Keratinocyte (primary cell): Measurements from ENCODE around the gene KAT7. TPM values are rescaled to one million over a fixed set of nuclear protein-coding genes. Genes with fewer than 3 reads are reported as not detected.

ENCODE experiments used
- DNase-seq: peaks from one replicate; pipeline ENCODE4 v3.0.0-alpha.2; 2011; ENCODE audit warnings: low read depth, missing footprints, low spot score
- FAIRE-seq: peaks from 2 replicates; lab custom pipeline; 2011; peaks lifted over from hg19 to GRCh38; lab: Jason Lieb, UNC
- H2AFZ ChIP-seq: 2 replicates; pipeline ENCODE4 v1.6.0; 2012; ENCODE audit warnings: low read length, control low read depth, inconsistent platforms; ENCODE audit not compliant: control insufficient read depth
- H3K27ac ChIP-seq: 2 replicates; pipeline ENCODE4 v1.5.1; 2011; ENCODE audit warnings: low read length; ENCODE audit not compliant: control insufficient read depth, insufficient read depth
- H3K27me3 ChIP-seq: 3 replicates; pipeline ENCODE4 v1.6.0; 2011; ENCODE audit warnings: low read length; ENCODE audit not compliant: control insufficient read depth, insufficient read depth; ENCODE audit errors: extremely low read depth
- H3K36me3 ChIP-seq, 2 experiments: 2 replicates in 1 of 2; 3 replicates in 1 of 2; pipeline ENCODE4 v1.5.1; 2011; ENCODE audit warnings: low read length in 2 of 2, mild to moderate bottlenecking in 1 of 2; ENCODE audit not compliant: control insufficient read depth in 2 of 2, insufficient read depth in 2 of 2; ENCODE audit errors: extremely low read depth in 1 of 2
- H3K4me1 ChIP-seq: 3 replicates; pipeline ENCODE4 v1.5.1; 2011; ENCODE audit warnings: low read length; ENCODE audit not compliant: control insufficient read depth, insufficient read depth; ENCODE audit errors: extremely low read depth
- H3K4me2 ChIP-seq: 3 replicates; pipeline ENCODE4 v1.6.0; 2011; ENCODE audit warnings: low read depth, low read length; ENCODE audit not compliant: control insufficient read depth, insufficient read depth; ENCODE audit errors: extremely low read depth
- H3K4me3 ChIP-seq, 3 experiments: fragments of 200-600 bp in 1 of 3; sonication (generic) in 1 of 3; 2 replicates in 2 of 3; 3 replicates in 1 of 3; pipeline ENCODE4 v1.5.1; 2011 to 2016; ENCODE audit warnings: low read length in 3 of 3, mild to moderate bottlenecking in 3 of 3, control low read depth in 2 of 3, inconsistent platforms in 1 of 3, low read depth in 1 of 3, mixed read lengths in 1 of 3, mixed run types in 1 of 3, moderate library complexity in 1 of 3; ENCODE audit not compliant: control insufficient read depth in 2 of 3, insufficient read depth in 2 of 3; ENCODE audit errors: extremely low read depth in 1 of 3
- H3K79me2 ChIP-seq: 2 replicates; pipeline ENCODE4 v1.6.0; 2012; ENCODE audit warnings: low read length; ENCODE audit not compliant: control insufficient read depth, insufficient read depth
- H3K9ac ChIP-seq: 3 replicates; pipeline ENCODE4 v1.6.0; 2011; ENCODE audit warnings: low read length; ENCODE audit not compliant: control insufficient read depth, insufficient read depth; ENCODE audit errors: extremely low read depth
- H3K9me1 ChIP-seq: 3 replicates; pipeline ENCODE4 v1.6.0; 2011; ENCODE audit warnings: low read length; ENCODE audit not compliant: control insufficient read depth, insufficient read depth; ENCODE audit errors: extremely low read depth
- H3K9me3 ChIP-seq: 2 replicates; pipeline ENCODE4 v1.5.1; 2012; ENCODE audit warnings: low read depth, low read length; ENCODE audit not compliant: control insufficient read depth
- H4K20me1 ChIP-seq: 3 replicates; pipeline ENCODE4 v1.6.0; 2011; ENCODE audit warnings: low read length; ENCODE audit not compliant: control insufficient read depth, insufficient read depth; ENCODE audit errors: extremely low read depth
- CTCF ChIP-seq, 3 experiments: IDR thresholded peaks in 1 of 3; conservative IDR thresholded peaks in 1 of 3; optimal IDR thresholded peaks in 1 of 3; 2 replicates in 2 of 3; 3 replicates in 1 of 3; pipeline versions ENCODE3 to v1.5.1; 2011; ENCODE audit warnings: low read length in 3 of 3, mild to moderate bottlenecking in 3 of 3, moderate library complexity in 2 of 3, control low read depth in 1 of 3, inconsistent platforms in 1 of 3; ENCODE audit not compliant: insufficient read depth in 2 of 3; ENCODE audit errors: extremely low read depth in 1 of 3
- EZH2 ChIP-seq: IDR thresholded peaks from one replicate; pipeline ENCODE4 v1.6.1; 2012; ENCODE audit warnings: inconsistent platforms, mild to moderate bottlenecking, low read length, moderate library complexity
- dilution Hi-C: fragments of 300-500 bp; cut with MboI; formaldehyde crosslinking; loops from one replicate; pipeline ENCODE4 v1.7.0; 2020; ENCODE audit warnings: low sequenced_read_pairs; ENCODE audit not compliant: extremely low pct_ligation_motif_present
- polyA plus RNA-seq, 5 experiments: library from polyadenylated mRNA; depleted of rRNA in 3 of 5; stranded (reverse) in 3 of 5; stranded (forward) in 1 of 5; unstranded in 1 of 5; fragments of >200 nt; gene quantifications; 1 replicate in 1 of 5; 2 replicates in 3 of 5; 3 replicates in 1 of 5; pipeline versions ENCODE4 v1.2.1 to v1.2.3, GENCODE V29; 2011 to 2012; ENCODE audit warnings: missing spikeins in 2 of 5, low read depth in 1 of 5, low replicate concordance in 1 of 5

KAT7 gene
- polyA plus RNA-seq, 1 donor (not counting 4 experiments of a cell fraction or from before 2014, with no cell fraction given) = 19.7 TPM

DNA sequence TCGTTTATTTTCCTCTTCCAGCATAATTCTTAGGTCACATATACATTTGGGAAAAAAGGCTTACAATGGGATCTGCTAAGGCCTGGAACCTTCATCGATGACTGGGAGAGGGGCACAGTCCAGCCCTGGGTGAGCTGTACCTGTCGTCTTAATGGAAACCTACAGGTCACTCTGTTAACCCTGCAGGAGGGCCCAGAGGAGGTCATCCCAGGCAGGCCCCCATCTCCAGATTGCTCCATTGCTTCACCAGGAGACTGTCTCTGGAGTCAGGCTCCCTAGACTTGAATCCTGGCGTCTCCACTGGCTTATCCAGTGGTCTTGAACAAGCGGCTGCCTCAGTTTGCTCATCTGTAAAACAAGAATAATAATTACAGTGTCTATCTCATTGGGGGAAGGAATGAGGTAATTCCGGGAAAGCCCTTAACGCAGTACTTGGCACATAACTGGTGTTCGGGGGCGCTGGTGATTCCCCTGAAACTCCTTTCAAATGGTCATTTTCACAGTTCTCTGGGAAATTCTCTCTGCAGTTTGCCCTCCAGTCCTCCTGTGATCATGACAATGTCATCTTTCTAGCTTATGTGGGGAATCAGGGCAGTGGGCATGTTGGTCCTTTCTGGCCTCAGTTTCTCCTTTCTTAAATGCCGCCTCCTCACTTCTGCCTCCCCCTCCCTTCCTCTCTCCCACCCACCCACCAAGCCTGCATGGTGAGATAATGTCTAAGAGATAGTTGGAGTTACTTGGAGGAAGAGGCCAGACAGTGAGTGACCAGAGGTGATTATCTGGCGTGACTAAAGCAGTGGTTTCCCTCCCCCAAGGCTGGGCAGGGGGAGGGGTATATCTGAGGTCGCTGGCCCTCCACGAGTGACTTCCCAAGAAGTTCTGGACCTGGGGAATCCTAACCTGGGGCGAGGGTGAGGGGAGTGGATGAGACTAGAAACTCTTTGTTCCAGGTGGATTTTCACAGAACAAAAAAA, 90.7 kb downstream of the KAT7 start:
- no peak for TF ChIP-seq CTCF (optimal IDR thresholded peaks at IDR 0.05 in 1 of 3, IDR thresholded peaks at IDR 0.05 in 1 of 3, conservative IDR thresholded peaks at IDR 0.05 in 1 of 3; ENCODE audit: extremely low read depth in 1 of 3, insufficient read depth in 2 of 3, low read length in 3 of 3)
- TF ChIP-seq EZH2 = no peak
- DNase-seq = no peak
- H3K4me3 ChIP-seq = no peak overlapping the region
- FAIRE-seq = no peak
- no peaks in the 10 kb centered on the region for H3K79me2 ChIP-seq
- dilution Hi-C loops = no loop called here
- no peaks in the 10 kb centered on the region for H3K36me3 ChIP-seq
- H3K27me3 ChIP-seq = peaks cover 26% of the 10 kb centered on the region
- H4K20me1 ChIP-seq = no peaks in the 10 kb centered on the region
- no peak overlapping the region for H3K9ac ChIP-seq
- no peaks in the 10 kb centered on the region for H3K4me1 ChIP-seq
- H2AFZ ChIP-seq = no peak overlapping the region
- no peak overlapping the region for H3K4me2 ChIP-seq
- no peaks in the 10 kb centered on the region for H3K9me1 ChIP-seq
- no peaks in the 10 kb centered on the region for H3K9me3 ChIP-seq
- H3K27ac ChIP-seq = no peak overlapping the region

- no peak for FAIRE-seq
- H3K9me3 ChIP-seq = no peaks in the 10 kb centered on the region
- dilution Hi-C loops = loop anchor here (10.0 kb wide), 1 partner anchor 114 kb away; the partner anchor contains the start of gene DLX3
- no peak overlapping the region for H3K9ac ChIP-seq
- H2AFZ ChIP-seq = no peak overlapping the region
- no peaks in the 10 kb centered on the region for H3K79me2 ChIP-seq
- no peak overlapping the region for H3K4me3 ChIP-seq
- H3K36me3 ChIP-seq = no peaks in the 10 kb centered on the region
- H4K20me1 ChIP-seq = no peaks in the 10 kb centered on the region
- peaks cover 21% of the 10 kb centered on the region for H3K27me3 ChIP-seq
- H3K4me2 ChIP-seq = peak overlapping the region; percentile 48
- no peak for TF ChIP-seq EZH2
- peak; percentile 88 to 99 (median 93) for TF ChIP-seq CTCF (optimal IDR thresholded peaks at IDR 0.05 in 1 of 3, IDR thresholded peaks at IDR 0.05 in 1 of 3, conservative IDR thresholded peaks at IDR 0.05 in 1 of 3; ENCODE audit: extremely low read depth in 1 of 3, insufficient read depth in 2 of 3, low read length in 3 of 3)
- no peaks in the 10 kb centered on the region for H3K4me1 ChIP-seq
- no peaks in the 10 kb centered on the region for H3K9me1 ChIP-seq
- no peak for DNase-seq
- no peak overlapping the region for H3K27ac ChIP-seq
Measured at GRCh38 chr17:49880291-49881053, 92.0 kb downstream of the KAT7 start.
